SK-N-MC (cell line): ENCODE measurements around the gene MEF2D.

ENCODE experiments used
- EZH2 ChIP-seq: fragments of 200-600 bp; sonication (generic); IDR thresholded peaks from one replicate; pipeline ENCODE4 v1.6.1; 2017; ENCODE audit warnings: antibody characterized with exemption
- POLR2AphosphoS5 ChIP-seq: IDR thresholded peaks from 2 replicates; pipeline ENCODE4 v1.6.1; 2012; ENCODE audit warnings: mild to moderate bottlenecking, low read depth, low read length, borderline replicate concordance

DNA sequence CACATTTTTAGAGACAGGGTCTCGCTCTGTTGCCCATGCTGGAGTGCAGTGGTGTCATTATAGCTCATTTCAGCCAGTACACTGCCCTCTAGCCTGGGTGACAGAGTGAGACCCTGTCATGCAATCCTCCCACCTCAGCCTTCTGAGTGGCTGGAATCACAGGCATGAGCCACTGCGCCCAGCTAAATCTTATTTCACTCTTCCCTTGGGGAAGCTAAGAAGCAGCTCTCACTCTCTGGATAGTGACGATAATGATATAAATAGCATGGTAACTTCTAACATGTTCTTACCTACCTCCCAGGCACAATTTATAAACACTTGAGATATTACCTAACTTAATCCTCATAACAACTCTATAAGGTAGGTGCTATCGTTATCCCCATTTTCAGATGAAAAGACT lies 46.9 kb upstream of the MEF2D start:
- no peak for TF ChIP-seq EZH2
- no peak for TF ChIP-seq POLR2AphosphoS5
